HTR-8/SVneo (cell line): ENCODE data around the gene LY9.

ENCODE experiments used
- DNase-seq: peaks from one replicate; pipeline ENCODE4 v3.0.0; 2011; ENCODE audit warnings: low spot score, mixed read lengths; ENCODE audit not compliant: insufficient read length
- FAIRE-seq: peaks from 2 replicates; lab custom pipeline; 2011; peaks lifted over from hg19 to GRCh38; lab: Jason Lieb, UNC

The LY9 gene

GRCh38 chr1:160795951-160796383 lies at the start of gene LY9:
LY9 (plus strand) TSS chr1:160796174; CDS start chr1:160796188, 14 bp downstream.
- DNase-seq (no peak), FAIRE-seq (no peak)

- FAIRE-seq (no peak), DNase-seq (no peak)
Measured at GRCh38 chr1:160746836-160747500, 49.0 kb upstream of the LY9 start.

- DNase-seq (no peak), FAIRE-seq (no peak)
Measured at GRCh38 chr1:160747717-160748116, 48.3 kb upstream of the LY9 start.

GRCh38 chr1:160748181-160748877 lies 47.6 kb upstream of the LY9 start:
- FAIRE-seq (no peak), DNase-seq (peak; percentile 26)

- no peak for FAIRE-seq
- no peak for DNase-seq
Measured at GRCh38 chr1:160748878-160749269, 47.1 kb upstream of the LY9 start.

- FAIRE-seq (no peak), DNase-seq (no peak)
Measured at GRCh38 chr1:160750608-160751007, 45.4 kb upstream of the LY9 start.

GRCh38 chr1:160752406-160752805 lies 43.6 kb upstream of the LY9 start:
- DNase-seq (no peak), FAIRE-seq (no peak)

GRCh38 chr1:160752924-160753323 lies 43.0 kb upstream of the LY9 start:
- FAIRE-seq: no peak

GRCh38 chr1:160753594-160753993 lies 42.4 kb upstream of the LY9 start:
- DNase-seq (no peak), FAIRE-seq (no peak)

More at GRCh38 chr1:160752924-160753323, 43.0 kb upstream of the LY9 start:
- DNase-seq: no peak

- FAIRE-seq: no peak
- DNase-seq: no peak
Measured at GRCh38 chr1:160755461-160755860, 40.5 kb upstream of the LY9 start.

GRCh38 chr1:160755911-160756848 lies 39.8 kb upstream of the LY9 start:
- no peak for DNase-seq
- no peak for FAIRE-seq

- FAIRE-seq (no peak), DNase-seq (no peak)
Measured at GRCh38 chr1:160756849-160757201, 39.1 kb upstream of the LY9 start.

GRCh38 chr1:160758521-160758920 lies 37.5 kb upstream of the LY9 start:
- FAIRE-seq (no peak), DNase-seq (no peak)

- FAIRE-seq (no peak), DNase-seq (no peak)
Measured at GRCh38 chr1:160759740-160760139, 36.2 kb upstream of the LY9 start.

GRCh38 chr1:160761046-160761445 lies 34.9 kb upstream of the LY9 start:
- FAIRE-seq (no peak), DNase-seq (no peak)

GRCh38 chr1:160761886-160762285 lies 34.1 kb upstream of the LY9 start:
- no peak for FAIRE-seq

GRCh38 chr1:160763993-160764392 lies 32.0 kb upstream of the LY9 start:
- DNase-seq (no peak), FAIRE-seq (no peak)

More at GRCh38 chr1:160761886-160762285, 34.1 kb upstream of the LY9 start:
- no peak for DNase-seq

- FAIRE-seq (no peak), DNase-seq (no peak)
Measured at GRCh38 chr1:160767395-160768294, 28.3 kb upstream of the LY9 start.

GRCh38 chr1:160768295-160768657 lies 27.7 kb upstream of the LY9 start:
- no peak for FAIRE-seq
- no peak for DNase-seq

- DNase-seq (no peak), FAIRE-seq (no peak)
Measured at GRCh38 chr1:160772331-160772730, 23.6 kb upstream of the LY9 start.
